HS-5 (cell line): ENCODE data around the gene SLFNL1.

Source experiments
- DNase-seq: peaks from one replicate; pipeline ENCODE4 v3.0.0-alpha.2; 2012; ENCODE audit warnings: low read depth

Gene SLFNL1

GRCh38 chr1:41021526-41022308 is at the start of gene SLFNL1:
TSS of gene SLFNL1 (minus strand) at chr1:41021725. CDS start at chr1:41020660, 1,065 bp downstream.
- DNase-seq, result no peak

- no peak for DNase-seq
Observed at GRCh38 chr1:41056907-41057306, 35.4 kb upstream of the SLFNL1 start.

GRCh38 chr1:41053316-41053715 is 31.8 kb upstream of the SLFNL1 start:
- DNase-seq, result no peak

GRCh38 chr1:41051022-41051421 is 29.5 kb upstream of the SLFNL1 start:
- DNase-seq, result no peak

- DNase-seq, result no peak
Observed at GRCh38 chr1:41048540-41048939, 27.0 kb upstream of the SLFNL1 start.

- no peak for DNase-seq
Observed at GRCh38 chr1:41046347-41046775, 24.8 kb upstream of the SLFNL1 start.

GRCh38 chr1:41045740-41046139 is 24.2 kb upstream of the SLFNL1 start:
- no peak for DNase-seq

GRCh38 chr1:41044187-41044586 is 22.7 kb upstream of the SLFNL1 start:
- DNase-seq, result no peak

- DNase-seq, result no peak
Observed at GRCh38 chr1:41041614-41042270, 20.2 kb upstream of the SLFNL1 start.

- no peak for DNase-seq
Observed at GRCh38 chr1:41038110-41038509, 16.6 kb upstream of the SLFNL1 start.

GRCh38 chr1:41037116-41037903 is 15.8 kb upstream of the SLFNL1 start:
- no peak for DNase-seq

GRCh38 chr1:41033272-41033671 is 11.7 kb upstream of the SLFNL1 start:
- DNase-seq, result no peak

GRCh38 chr1:41032147-41032546 is 10.6 kb upstream of the SLFNL1 start:
- no peak for DNase-seq

- no peak for DNase-seq
Observed at GRCh38 chr1:41030872-41031616, 9.5 kb upstream of the SLFNL1 start.

- DNase-seq, result no peak
Observed at GRCh38 chr1:41028034-41028642, 6.6 kb upstream of the SLFNL1 start.

GRCh38 chr1:41025979-41026819 is 4.7 kb upstream of the SLFNL1 start:
- no peak for DNase-seq

GRCh38 chr1:41024953-41025352 is 3.4 kb upstream of the SLFNL1 start:
- DNase-seq, result no peak

- no peak for DNase-seq
Observed at GRCh38 chr1:41023279-41023990, 1.9 kb upstream of the SLFNL1 start.

- no peak for DNase-seq
Observed at GRCh38 chr1:41022424-41022823, 899 bp upstream of the SLFNL1 start.

- DNase-seq, result no peak
Observed at GRCh38 chr1:41020654-41021053, 871 bp downstream of the SLFNL1 start.
